ENCODE results near the gene PATJ. TPM values are rescaled to one million over a fixed set of nuclear protein-coding genes. Genes with fewer than 3 reads are reported as not detected.

Gene PATJ
- total and polyA plus RNA-seq, 7 donors = 2.0 to 49.9 (median 17.1) TPM

- no peak overlapping the region for H3K4me3 ChIP-seq
- 13 to 71% (median 28%) methylated on average over 1 of the region's 1 CpG for WGBS, 3 donors
- H3K36me3 ChIP-seq (ENCODE audit: insufficient read depth in 1 of 2, low read depth in 1 of 2) = peaks cover 0 to 2% of the 10 kb centered on the region in 2 donors
- no peaks in the 10 kb centered on the region for H3K9me3 ChIP-seq
- no peak for TF ChIP-seq CTCF (IDR thresholded peaks at IDR 0.05)
- ATAC-seq (no peak), DNase-seq (no peak)
- intact Hi-C loops (cut with DNase I) = no loop called here
- H3K27me3 ChIP-seq (ENCODE audit: insufficient read depth in 3 of 3, low read length in 2 of 3) = no peaks in the 10 kb centered on the region
- H3K4me1 ChIP-seq = peaks cover 6% of the 10 kb centered on the region
- no peak overlapping the region for H3K27ac ChIP-seq
Observed at GRCh38 chr1:62037274-62037673, 295.0 kb downstream of the PATJ start.

GRCh38 chr1:62038594-62039284 lies 296.5 kb downstream of the PATJ start:
- peaks cover 0 to 2% of the 10 kb centered on the region in 2 donors for H3K36me3 ChIP-seq (ENCODE audit: insufficient read depth in 1 of 2, low read depth in 1 of 2)
- intact Hi-C loops (cut with DNase I) = no loop called here
- 79 to 87% (median 83%) methylated on average over 7 of the region's 7 CpGs for WGBS, 3 donors
- peaks cover 6% of the 10 kb centered on the region for H3K4me1 ChIP-seq
- DNase-seq = no peak
- H3K9me3 ChIP-seq = no peaks in the 10 kb centered on the region
- no peak overlapping the region for H3K4me3 ChIP-seq
- ATAC-seq = peak in 1 of 4 donors; percentile 54
- no peaks in the 10 kb centered on the region for H3K27me3 ChIP-seq (ENCODE audit: insufficient read depth in 3 of 3, low read length in 2 of 3)
- no peak for TF ChIP-seq CTCF (IDR thresholded peaks at IDR 0.05)
- no peak overlapping the region for H3K27ac ChIP-seq

- peak in 1 of 4 donors; percentile 36 for ATAC-seq
- H3K27me3 ChIP-seq (ENCODE audit: insufficient read depth in 3 of 3, low read length in 2 of 3) = no peaks in the 10 kb centered on the region
- H3K36me3 ChIP-seq (ENCODE audit: insufficient read depth in 1 of 2, low read depth in 1 of 2) = peaks cover 0 to 2% of the 10 kb centered on the region in 2 donors
- H3K9me3 ChIP-seq = no peaks in the 10 kb centered on the region
- TF ChIP-seq CTCF (IDR thresholded peaks at IDR 0.05) = no peak
- H3K4me1 ChIP-seq = peaks cover 16% of the 10 kb centered on the region
- WGBS, 3 donors = 17 to 35% (median 24%) methylated on average over 2 of the region's 2 CpGs
- no peak overlapping the region for H3K4me3 ChIP-seq
- no peak for DNase-seq
- intact Hi-C loops (cut with DNase I) = no loop called here
- peak overlapping the region; percentile 19 for H3K27ac ChIP-seq
Observed at GRCh38 chr1:62040450-62040849, 298.2 kb downstream of the PATJ start.

GRCh38 chr1:62040973-62041372 lies 298.7 kb downstream of the PATJ start:
- no peaks in the 10 kb centered on the region for H3K27me3 ChIP-seq (ENCODE audit: insufficient read depth in 3 of 3, low read length in 2 of 3)
- H3K4me1 ChIP-seq = peaks cover 21% of the 10 kb centered on the region
- H3K4me3 ChIP-seq = no peak overlapping the region
- peaks cover 0 to 2% of the 10 kb centered on the region in 2 donors for H3K36me3 ChIP-seq (ENCODE audit: insufficient read depth in 1 of 2, low read depth in 1 of 2)
- H3K27ac ChIP-seq = peak overlapping the region; percentile 19
- ATAC-seq = no peak
- intact Hi-C loops (cut with DNase I) = no loop called here
- no peak for DNase-seq
- TF ChIP-seq CTCF (IDR thresholded peaks at IDR 0.05) = no peak
- no peaks in the 10 kb centered on the region for H3K9me3 ChIP-seq

- no peak for DNase-seq
- peak in 2 of 4 donors; percentile 22 to 38 for ATAC-seq
- peaks cover 21% of the 10 kb centered on the region for H3K4me1 ChIP-seq
- H3K27me3 ChIP-seq (ENCODE audit: insufficient read depth in 3 of 3, low read length in 2 of 3) = no peaks in the 10 kb centered on the region
- intact Hi-C loops (cut with DNase I) = no loop called here
- no peaks in the 10 kb centered on the region for H3K9me3 ChIP-seq
- no peak for TF ChIP-seq CTCF (IDR thresholded peaks at IDR 0.05)
- H3K36me3 ChIP-seq (ENCODE audit: insufficient read depth in 1 of 2, low read depth in 1 of 2) = peaks cover 0 to 2% of the 10 kb centered on the region in 2 donors
- no peak overlapping the region for H3K4me3 ChIP-seq
- H3K27ac ChIP-seq = peak overlapping the region; percentile 37
Observed at GRCh38 chr1:62043154-62043553, 300.9 kb downstream of the PATJ start.

All from psoas muscle (tissue), 8 donors.